HG03432 (cell line): Measurements from ENCODE around the gene PNPLA5.

Experiments
- ATAC-seq: cut with Tn5 transposase; IDR thresholded peaks from one replicate; pipeline ENCODE4 v1.9.1; 2021; ENCODE audit warnings: mild to moderate bottlenecking, moderate library complexity; ENCODE audit not compliant: unreplicated experiment

The PNPLA5 gene

GRCh38 chr22:43840431-43840830 is 51.4 kb downstream of the PNPLA5 start:
- ATAC-seq: no peak

- ATAC-seq: no peak
These were observed 52.0 kb downstream of the PNPLA5 start for GRCh38 chr22:43839781-43840180.

GRCh38 chr22:43838571-43839307 is 53.1 kb downstream of the PNPLA5 start:
- no peak for ATAC-seq

GRCh38 chr22:43838161-43838560 is 53.7 kb downstream of the PNPLA5 start:
- ATAC-seq: no peak

GRCh38 chr22:43837666-43838065 is 54.1 kb downstream of the PNPLA5 start:
- no peak for ATAC-seq

GRCh38 chr22:43835736-43836135 is 56.1 kb downstream of the PNPLA5 start:
- ATAC-seq: no peak

- ATAC-seq: no peak
These were observed 56.6 kb downstream of the PNPLA5 start for GRCh38 chr22:43835166-43835565.

GRCh38 chr22:43833286-43834240 is 58.2 kb downstream of the PNPLA5 start:
- no peak for ATAC-seq

GRCh38 chr22:43832393-43833265 is 59.2 kb downstream of the PNPLA5 start:
- ATAC-seq: no peak

- ATAC-seq: no peak
These were observed 60.0 kb downstream of the PNPLA5 start for GRCh38 chr22:43831561-43832392.

GRCh38 chr22:43830931-43831560 is 60.8 kb downstream of the PNPLA5 start:
- no peak for ATAC-seq

- ATAC-seq: no peak
These were observed 61.6 kb downstream of the PNPLA5 start for GRCh38 chr22:43829904-43830851.
